IMR-90 (cell line): ENCODE data around the gene TTC31. TPM values are rescaled to one million over a fixed set of nuclear protein-coding genes. Genes with fewer than 3 reads are reported as not detected.
"Not testable (repeated sequence)": the region's sequence is repeated elsewhere in the genome, so short reads cannot be mapped to it uniquely, and the experiment has no call there.

ENCODE experiments used
- ATAC-seq: fragments of 200-7000 bp; cut with Tn5 transposase; 2 replicates; pipeline ENCODE4 v1.9.1; 2020; ENCODE audit warnings: low read depth, mild to moderate bottlenecking, moderate library complexity
- BruUV-seq: library from RNA; stranded (reverse); fragments of 400-500 nt; replicated peaks from 2 replicates; lab custom pipeline; 2021; lab: Mats Ljungman, UMichigan
- CTCF ChIA-PET: fragments of 300-600 bp; formaldehyde crosslinking; extraction: SDS; loops from one replicate; lab custom pipeline; 2021; ENCODE audit warnings: antibody characterized with exemption; lab: Yijun Ruan, JAX
- POLR2A ChIA-PET: fragments of 300-600 bp; sonication (Branson Sonifier 250); formaldehyde crosslinking; loops from one replicate; lab custom pipeline; 2022; ENCODE audit warnings: antibody characterized with exemption; ENCODE audit not compliant: unreplicated experiment; lab: Charles Lee
- DNase-seq: peaks from one replicate; pipeline ENCODE4 v3.0.0; 2013
- H2AFZ ChIP-seq: replicated peaks from 2 replicates; pipeline ENCODE3; 2013; ENCODE audit warnings: low read length, mild to moderate bottlenecking; ENCODE audit not compliant: poor library complexity
- H2AK5ac ChIP-seq: 2 replicates; pipeline ENCODE4 v1.6.1; 2013; ENCODE audit warnings: low read depth, low read length, inconsistent platforms
- H2AK9ac ChIP-seq: replicated peaks from 2 replicates; pipeline ENCODE3; 2013; ENCODE audit warnings: mild to moderate bottlenecking, low read depth, low read length, moderate library complexity; ENCODE audit not compliant: poor library complexity
- H2BK120ac ChIP-seq: 2 replicates; pipeline ENCODE4 v1.6.1; 2013; ENCODE audit warnings: low read depth, low read length, inconsistent platforms
- H2BK15ac ChIP-seq: 3 replicates; pipeline ENCODE4 v1.6.1; 2013; ENCODE audit warnings: low read depth, low read length, inconsistent platforms
- H2BK20ac ChIP-seq: 2 replicates; pipeline ENCODE4 v1.6.1; 2013; ENCODE audit warnings: low read depth, mild to moderate bottlenecking, inconsistent platforms, low read length, moderate library complexity
- H2BK5ac ChIP-seq: 2 replicates; pipeline ENCODE4 v1.6.1; 2013; ENCODE audit warnings: mild to moderate bottlenecking, low read depth, low read length, inconsistent platforms; ENCODE audit not compliant: poor library complexity, severe bottlenecking
- H3K14ac ChIP-seq: replicated peaks from 2 replicates; pipeline ENCODE4 v1.6.1; 2013; ENCODE audit warnings: low read depth, low read length, inconsistent platforms
- H3K18ac ChIP-seq: 2 replicates; pipeline ENCODE4 v1.6.1; 2013; ENCODE audit warnings: low read depth, low read length, control low read depth
- H3K23ac ChIP-seq: 2 replicates; pipeline ENCODE4 v1.6.1; 2013; ENCODE audit warnings: low read depth, low read length, inconsistent platforms
- H3K27ac ChIP-seq: 2 replicates; pipeline ENCODE4 v1.5.1; 2013; ENCODE audit warnings: mild to moderate bottlenecking, control low read depth, low read length; ENCODE audit not compliant: insufficient read depth
- H3K27me3 ChIP-seq: 2 replicates; pipeline ENCODE4 v1.6.1; 2013; ENCODE audit warnings: low read length; ENCODE audit not compliant: control insufficient read depth, insufficient read depth
- H3K36me3 ChIP-seq: 2 replicates; pipeline ENCODE4 v1.6.1; 2013; ENCODE audit warnings: low read length, mixed read lengths; ENCODE audit not compliant: control insufficient read depth, insufficient read depth
- H3K4ac ChIP-seq: 2 replicates; pipeline ENCODE4 v1.6.1; 2013; ENCODE audit warnings: low read depth, low read length, inconsistent platforms
- H3K4me1 ChIP-seq: 2 replicates; pipeline ENCODE4 v1.6.1; 2013; ENCODE audit warnings: low read length, mixed read lengths; ENCODE audit not compliant: control insufficient read depth, insufficient read depth
- H3K4me2 ChIP-seq: 2 replicates; pipeline ENCODE4 v1.6.1; 2013; ENCODE audit warnings: low read depth, mild to moderate bottlenecking, control low read depth, low read length, moderate library complexity
- H3K4me3 ChIP-seq: 2 replicates; pipeline ENCODE4 v1.5.1; 2013; ENCODE audit warnings: low read depth, mild to moderate bottlenecking, control low read depth, low read length, moderate library complexity; ENCODE audit not compliant: insufficient read depth
- H3K56ac ChIP-seq: 2 replicates; pipeline ENCODE4 v1.6.1; 2013; ENCODE audit warnings: low read length, inconsistent platforms; ENCODE audit not compliant: insufficient read depth; ENCODE audit errors: extremely low read depth
- H3K79me1 ChIP-seq, 2 experiments: 2 replicates each; pipeline ENCODE4 v1.6.1; 2013; ENCODE audit warnings: low read length in 2 of 2, inconsistent platforms in 1 of 2, low read depth in 1 of 2
- H3K9ac ChIP-seq: 2 replicates; pipeline ENCODE4 v1.6.1; 2013; ENCODE audit warnings: low read depth, low read length, control low read depth
- H3K9me1 ChIP-seq: 2 replicates; pipeline ENCODE4 v1.6.1; 2013; ENCODE audit warnings: low read length, inconsistent platforms; ENCODE audit not compliant: insufficient read depth
- H3K9me3 ChIP-seq: 2 replicates; pipeline ENCODE4 v1.6.1; 2013; ENCODE audit warnings: low read length; ENCODE audit not compliant: control insufficient read depth, insufficient read depth
- H4K20me1 ChIP-seq: 2 replicates; pipeline ENCODE4 v1.6.1; 2013; ENCODE audit warnings: low read length, inconsistent platforms; ENCODE audit not compliant: insufficient read depth
- H4K5ac ChIP-seq: 2 replicates; pipeline ENCODE4 v1.6.1; 2013; ENCODE audit warnings: mild to moderate bottlenecking, low read depth, low read length, control low read depth
- H4K8ac ChIP-seq, 2 experiments: 2 replicates each; pipeline ENCODE4 v1.6.1; 2013; ENCODE audit warnings: low read depth in 2 of 2, low read length in 2 of 2, control low read depth in 1 of 2, inconsistent platforms in 1 of 2
- H4K91ac ChIP-seq: 2 replicates; pipeline ENCODE4 v1.6.1; 2013; ENCODE audit warnings: low read depth, low read length, inconsistent platforms; ENCODE audit not compliant: insufficient read depth
- WGBS, 2 experiments: methylation state at CpG; one replicate each; pipeline versions ENCODE4 v1.1.5 to v1.1.7; 2013; ENCODE audit warnings: missing lambda C conversion rate in 2 of 2; ENCODE audit not compliant: insufficient read length in 1 of 2; ENCODE audit errors: extremely low coverage in 2 of 2; 5-methylcytosine and 5-hydroxymethylcytosine counted together
- dilution Hi-C: fragments of 300-500 bp; cut with HindIII; formaldehyde crosslinking; loops from one replicate; pipeline ENCODE4 v1.14.3; 2018; ENCODE audit warnings: low sequenced_read_pairs; ENCODE audit not compliant: unreplicated experiment
- in situ Hi-C: fragments of 300-500 bp; cut with MboI; formaldehyde crosslinking; loops from 3 replicates; pipeline ENCODE4 v1.14.3; 2019; ENCODE audit warnings: low sequenced_read_pairs, inconsistent platforms, mixed read lengths
- intact Hi-C: fragments of 100-400 bp; cut with micrococcal nuclease; formaldehyde crosslinking; loops from 2 replicates; pipeline ENCODE4 v1.10.0; 2022
- polyA plus RNA-seq, 3 experiments: library from polyadenylated mRNA; depleted of rRNA; stranded (reverse); fragments of >200 nt; gene quantifications; 2 replicates each; pipeline ENCODE4 v1.2.3, GENCODE V29; 2012; ENCODE audit warnings: low replicate concordance in 1 of 3
- total RNA-seq: library from RNA; depleted of rRNA; stranded (reverse); fragments of >200 nt; gene quantifications from 2 replicates; pipeline ENCODE4 v1.2.3, GENCODE V29; 2012

Gene TTC31
- total and polyA plus RNA-seq, 2 of the 4 experiments (the other 2 are of a cell fraction): 6.3 to 18.8 TPM

GRCh38 chr2:74442483-74443297, 40.2 kb upstream of the TTC31 start:
- H2BK15ac ChIP-seq, H2AK5ac ChIP-seq, H4K8ac ChIP-seq, POLR2A ChIA-PET, H4K20me1 ChIP-seq, H3K27me3 ChIP-seq, CTCF ChIA-PET, dilution Hi-C loops, H2BK20ac ChIP-seq, H4K91ac ChIP-seq, DNase-seq, H3K36me3 ChIP-seq, H4K5ac ChIP-seq, H2AFZ ChIP-seq, H3K4me3 ChIP-seq, H3K9ac ChIP-seq, intact Hi-C loops, in situ Hi-C loops, H2AK9ac ChIP-seq, ATAC-seq, H3K23ac ChIP-seq, H3K9me3 ChIP-seq, H3K4ac ChIP-seq, H2BK5ac ChIP-seq, H3K27ac ChIP-seq, H3K14ac ChIP-seq, H3K18ac ChIP-seq, H2BK120ac ChIP-seq, H3K56ac ChIP-seq, BruUV-seq, H3K4me2 ChIP-seq: not testable (repeated sequence)
- peaks cover 21% of the 10 kb centered on the region for H3K9me1 ChIP-seq
- H3K79me1 ChIP-seq: peaks cover 16 to 25% of the 10 kb centered on the region in 2 experiments
- H3K4me1 ChIP-seq: peaks cover 17% of the 10 kb centered on the region
- 100% methylated on average over 1 of the region's 16 CpGs; no CpG with 5 or more reads in 1 of the 2 experiments for WGBS, 2 experiments
